NCI-H510A (cell line): ENCODE results near the gene NSD2.
"Not testable (repeated sequence)": the region's sequence is repeated elsewhere in the genome, so short reads cannot be mapped to it uniquely, and the experiment has no call there.

Experiments
- DNase-seq: peaks from one replicate; lab custom pipeline; 2025; lab: John Stamatoyannopoulos, UW

NSD2 gene

DNA sequence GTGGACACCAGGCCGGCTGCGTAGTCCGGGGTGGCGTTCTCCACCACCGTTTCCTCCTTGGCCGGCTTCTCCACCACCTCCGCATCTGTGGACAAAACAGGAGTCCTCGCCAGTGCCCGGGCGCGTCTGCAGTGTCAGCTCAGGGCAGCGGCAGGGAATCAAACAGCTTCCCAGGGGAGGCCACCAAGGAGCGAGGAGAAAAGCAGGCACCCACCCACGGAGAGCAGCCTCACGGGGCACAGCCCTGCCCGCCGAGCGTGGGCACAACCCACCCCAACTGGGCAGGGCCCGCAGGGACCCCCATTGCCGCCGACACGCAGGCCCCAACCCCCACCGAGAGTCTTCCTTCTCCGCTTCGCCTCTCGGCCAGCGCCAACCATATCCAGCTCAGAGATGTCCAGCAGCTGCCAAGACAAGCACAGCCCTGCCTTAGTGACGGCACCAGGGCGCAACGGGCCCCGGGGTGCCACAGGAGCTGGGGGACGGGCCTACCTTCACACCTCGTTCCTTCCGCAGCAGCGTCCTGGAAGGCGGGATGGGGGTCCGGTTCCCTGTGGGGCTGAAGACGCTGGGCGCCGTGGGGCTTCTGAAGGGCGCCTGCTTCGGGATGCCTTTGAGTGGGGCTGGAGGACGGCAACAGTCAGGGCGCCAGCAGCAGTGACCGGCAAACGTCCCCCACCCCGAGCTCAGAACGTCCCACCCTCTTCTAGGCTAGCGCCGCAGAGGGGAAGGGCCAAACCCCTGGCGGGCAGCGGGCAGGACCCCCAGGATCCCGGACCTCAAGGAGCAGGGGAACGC lies 114.8 kb downstream of the NSD2 start:
- DNase-seq, result no peak

- no peak for DNase-seq
Observed at GRCh38 chr4:1986578-1987210, 115.5 kb downstream of the NSD2 start.

DNA sequence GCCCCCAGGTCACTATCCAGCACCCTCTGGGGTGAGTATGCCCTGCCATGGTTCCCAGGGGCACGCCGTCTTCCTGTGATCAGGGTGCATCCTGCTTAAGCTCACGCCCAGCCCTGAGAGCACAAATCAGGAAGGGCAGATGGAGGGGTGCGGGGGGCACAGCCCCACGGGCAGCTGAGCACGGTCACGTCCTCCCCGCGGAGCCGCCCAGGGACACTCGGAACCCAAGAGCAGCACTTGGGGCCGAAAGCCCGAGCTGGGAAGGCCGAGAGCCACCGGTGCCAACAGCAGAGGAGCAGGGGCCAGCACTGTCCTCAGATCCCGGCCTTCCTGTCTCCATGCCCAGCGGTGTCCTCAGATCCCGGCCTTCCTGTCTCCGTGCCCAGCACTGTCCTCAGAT lies 116.1 kb downstream of the NSD2 start:
- DNase-seq, result no peak

DNA sequence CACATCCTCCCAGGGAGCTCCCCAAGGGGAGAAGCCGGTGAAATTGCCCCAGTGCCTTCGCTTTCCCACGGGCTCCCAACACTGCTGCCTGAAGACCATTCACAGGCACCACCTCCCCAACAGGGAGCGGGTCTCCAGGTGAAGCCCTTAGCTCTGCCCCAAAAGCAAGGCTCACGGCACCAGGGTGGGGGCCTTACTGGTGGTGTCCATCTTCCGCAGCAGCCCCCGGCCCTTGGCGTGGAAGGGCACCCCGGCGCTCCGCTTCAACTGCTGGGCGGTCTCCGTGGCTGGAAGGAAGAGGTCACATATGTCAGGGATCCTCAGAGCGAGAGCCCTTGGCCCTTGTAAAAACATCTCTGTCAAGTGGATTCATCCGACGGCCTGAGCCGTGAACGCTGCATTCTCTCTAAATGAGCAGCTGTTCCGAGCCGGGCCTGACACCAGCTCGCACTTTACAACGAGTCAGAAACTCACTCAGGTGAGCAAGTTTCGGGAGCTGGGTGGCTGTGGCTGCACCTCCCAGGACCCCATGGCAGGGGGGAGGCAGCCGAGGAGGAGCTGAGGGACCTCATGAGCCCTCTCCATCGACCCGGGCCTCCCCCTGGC lies 116.6 kb downstream of the NSD2 start:
- no peak for DNase-seq

GRCh38 chr4:1988327-1988724 lies 117.1 kb downstream of the NSD2 start:
- DNase-seq, result no peak

- no peak for DNase-seq
Observed at GRCh38 chr4:1989533-1990347, 118.5 kb downstream of the NSD2 start.

GRCh38 chr4:1990348-1990645 lies 119.1 kb downstream of the NSD2 start:
- DNase-seq, result no peak

GRCh38 chr4:1990676-1991075 lies 119.5 kb downstream of the NSD2 start:
- no peak for DNase-seq

GRCh38 chr4:1991087-1991486 lies 119.9 kb downstream of the NSD2 start:
- DNase-seq, result no peak

- DNase-seq, result no peak
Observed at GRCh38 chr4:1991596-1992434, 120.6 kb downstream of the NSD2 start.

- DNase-seq, result no peak
Observed at GRCh38 chr4:1992468-1993168, 121.4 kb downstream of the NSD2 start.

DNA sequence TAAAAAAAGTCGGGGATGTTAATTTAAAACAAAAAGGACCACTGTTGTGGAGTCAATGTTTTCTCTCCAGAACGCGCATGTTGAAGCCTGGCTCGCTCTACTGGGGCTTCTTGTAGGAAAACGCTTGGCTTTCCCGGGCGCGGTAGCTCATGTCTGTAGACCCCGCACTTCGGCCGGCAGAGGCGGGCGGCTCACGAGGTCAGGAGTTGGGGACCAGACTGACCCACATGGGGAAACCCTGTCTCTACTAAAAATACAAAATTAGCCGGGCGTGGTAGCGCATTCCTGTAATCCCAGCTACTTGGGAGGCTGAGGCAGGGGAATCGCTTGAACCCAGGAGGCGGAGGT lies 122.0 kb downstream of the NSD2 start:
- DNase-seq, result no peak

DNA sequence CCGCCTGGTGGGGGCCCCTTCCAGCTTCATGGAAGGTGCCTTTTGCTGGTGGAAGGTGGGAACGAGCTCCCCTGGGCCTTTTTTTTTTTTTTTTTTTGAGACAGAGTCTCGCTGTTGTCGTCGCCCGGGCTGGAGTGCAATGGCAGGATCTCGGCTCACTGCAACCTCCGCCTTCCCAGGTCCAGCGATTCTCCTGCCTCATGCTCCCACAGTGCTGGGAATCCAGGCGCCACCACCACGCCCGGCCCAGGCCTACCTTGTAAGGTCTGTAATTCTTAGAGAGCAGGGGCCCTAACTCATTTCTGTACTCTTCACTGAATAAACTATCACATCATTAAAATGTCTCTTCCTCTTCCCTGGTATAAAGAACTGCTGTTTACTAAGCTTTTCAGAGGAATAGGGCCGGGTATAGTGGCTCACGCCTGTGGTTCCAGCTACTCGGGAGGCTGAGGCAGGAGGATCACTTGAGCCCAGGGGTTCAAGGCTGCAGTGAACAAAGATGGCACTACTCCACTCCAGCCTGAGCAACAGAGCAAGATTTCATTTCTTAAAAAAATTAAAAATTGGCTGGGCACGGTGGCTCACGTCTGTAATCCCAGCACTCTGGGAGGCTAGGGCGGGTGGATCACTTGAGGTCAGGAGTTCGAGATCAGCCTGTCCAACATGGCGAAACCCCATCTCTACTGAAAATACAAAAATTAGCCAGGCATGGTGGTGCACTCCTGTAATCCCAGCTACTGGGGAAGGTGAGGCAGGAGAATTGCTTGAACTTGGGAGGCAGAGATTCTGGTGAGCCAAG lies 122.7 kb downstream of the NSD2 start:
- DNase-seq, result not testable (repeated sequence)

- no peak for DNase-seq
Observed at GRCh38 chr4:1994938-1995337, 123.7 kb downstream of the NSD2 start.

- DNase-seq, result no peak
Observed at GRCh38 chr4:1996866-1997611, 125.8 kb downstream of the NSD2 start.

DNA sequence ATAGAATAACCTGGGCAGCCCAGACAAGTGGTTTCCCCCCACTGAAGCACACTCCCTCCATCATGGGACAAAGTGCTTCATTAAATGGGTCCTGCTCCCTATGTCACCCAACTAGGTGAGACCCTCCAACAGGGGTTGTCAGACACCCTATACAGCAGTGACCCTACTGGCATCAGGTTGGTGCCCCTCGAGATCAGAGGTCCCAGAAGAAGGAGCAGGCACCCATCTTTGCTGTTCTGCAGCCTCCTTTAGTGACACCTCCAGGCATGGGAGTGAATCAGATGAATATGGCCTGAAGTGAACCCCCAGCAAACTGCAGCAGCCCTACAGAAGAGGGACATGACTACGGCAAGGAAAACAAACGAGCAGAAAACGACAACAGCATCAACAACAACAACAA lies 126.5 kb downstream of the NSD2 start:
- no peak for DNase-seq

- DNase-seq, result no peak
Observed at GRCh38 chr4:1998296-1998695, 127.1 kb downstream of the NSD2 start.

- not testable (repeated sequence) for DNase-seq
Observed at GRCh38 chr4:1999308-1999707, 128.1 kb downstream of the NSD2 start.

DNA sequence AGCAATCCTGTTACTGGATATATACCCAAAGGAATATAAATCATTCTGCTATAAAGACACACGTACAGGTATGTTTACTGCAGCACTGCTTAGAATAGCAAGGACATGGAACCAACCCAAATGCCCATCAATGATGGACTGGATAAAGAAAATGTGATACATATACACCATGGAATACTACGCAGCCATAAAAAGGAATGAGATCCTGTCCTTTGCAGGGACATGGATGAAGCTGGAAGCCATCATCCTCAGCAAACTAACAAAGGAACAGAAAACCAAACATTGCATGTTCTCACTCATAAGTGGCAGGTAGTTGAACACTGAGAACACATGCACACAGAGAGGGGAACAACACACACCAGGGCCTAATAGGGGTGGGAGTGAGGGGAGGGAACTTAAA lies 132.2 kb downstream of the NSD2 start:
- not testable (repeated sequence) for DNase-seq

- DNase-seq, result no peak
Observed at GRCh38 chr4:2006367-2006766, 135.2 kb downstream of the NSD2 start.
